Erythroblast (primary cell): ENCODE data around the gene C21orf58.

ENCODE experiments used
- GATA1 ChIP-seq: IDR thresholded peaks from 2 replicates; pipeline ENCODE4 v1.6.1; 2011; ENCODE audit warnings: low read depth, mild to moderate bottlenecking, control low read depth, low read length, moderate library complexity
- POLR2A ChIP-seq: IDR thresholded peaks from 2 replicates; pipeline ENCODE4 v1.6.1; 2011; ENCODE audit warnings: mild to moderate bottlenecking, low read length

DNA sequence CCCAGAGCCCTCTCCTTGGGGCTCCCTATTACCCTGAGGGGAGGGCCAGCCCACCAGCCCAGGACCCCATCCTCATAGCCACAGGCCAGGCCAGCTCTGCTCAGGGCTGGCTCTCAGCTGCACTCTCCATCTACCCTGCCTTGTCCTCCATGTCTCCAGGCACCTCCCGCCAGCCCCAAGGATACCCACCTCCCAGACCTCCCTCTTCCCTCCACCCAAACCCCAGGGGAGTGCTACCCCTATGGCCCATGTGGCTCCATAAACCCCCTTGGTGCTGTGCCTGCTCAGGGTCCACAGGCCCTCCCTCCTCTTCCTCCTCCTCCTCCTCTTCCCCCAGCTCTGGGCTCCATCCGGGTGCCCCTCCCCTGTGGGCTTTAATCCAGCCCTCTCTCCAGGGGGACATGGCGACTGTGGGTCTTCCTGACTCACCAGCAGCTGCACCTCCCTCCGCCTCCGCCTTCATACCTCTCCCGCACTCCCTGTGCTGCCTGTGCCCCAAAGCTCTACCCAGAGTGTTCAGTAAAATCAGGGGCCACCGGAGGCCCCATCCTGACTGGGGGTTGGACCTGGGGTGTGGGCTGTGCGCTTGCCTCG lies 28.4 kb downstream of the C21orf58 start:
- no peak for TF ChIP-seq POLR2A
- TF ChIP-seq GATA1: no peak
